ENCODE results near the gene MEF2A. TPM values are rescaled to one million over a fixed set of nuclear protein-coding genes. Genes with fewer than 3 reads are reported as not detected.

MEF2A gene
- total and polyA plus RNA-seq, 12 donors: 31.2 to 194 (median 167) TPM

- H3K36me3 ChIP-seq: peaks cover 0 to 73% (median 24%) of the 10 kb centered on the region in 9 donors
- no peak for TF ChIP-seq CTCF (IDR thresholded peaks at IDR 0.05)
- no peaks in the 10 kb centered on the region for H3K27me3 ChIP-seq
- ATAC-seq: no peak
- H3K4me1 ChIP-seq: peaks cover 3 to 47% (median 23%) of the 10 kb centered on the region in 9 donors
- peak overlapping the region in 1 of 10 donors; percentile 84 for H3K27ac ChIP-seq
- no peak overlapping the region for H3K4me3 ChIP-seq
- DNase-seq: no peak
- intact Hi-C loops (cut with DNase I): loop anchor here in 1 of 10 donors (5.0 kb wide), 1 partner anchor 88 kb away; no protein-coding TSS in a partner anchor
- H3K9me3 ChIP-seq: peaks cover 0 to 15% (median 0%) of the 10 kb centered on the region in 11 donors
Observed at GRCh38 chr15:99680276-99680675, 114.5 kb downstream of the MEF2A start.

- Histone ChIP-seq H3K9me3 (peaks cover 0 to 29% (median 5%) of the 10 kb centered on the region in 11 donors), H3K27me3 (no peaks in the 10 kb centered on the region), H3K36me3 (peaks cover 0 to 64% (median 18%) of the 10 kb centered on the region in 9 donors), H3K4me1 (peaks cover 3 to 45% (median 23%) of the 10 kb centered on the region in 9 donors), H3K27ac (peak overlapping the region in 8 of 10 donors; percentile 33 to 84 (median 70)), H3K4me3 (no peak overlapping the region)
- 59 to 75% methylated on average over 1 of the region's 1 CpG for WGBS, 2 donors
- DNase-seq (no peak), ATAC-seq (no peak)
- intact Hi-C loops (cut with DNase I): loop anchor here in 1 of 10 donors (5.0 kb wide), 1 partner anchor 90 kb away; no protein-coding TSS in a partner anchor
- no peak for TF ChIP-seq CTCF (IDR thresholded peaks at IDR 0.05)
Observed at GRCh38 chr15:99681990-99682389, 116.2 kb downstream of the MEF2A start.

GRCh38 chr15:99682455-99682854, 116.7 kb downstream of the MEF2A start:
- H3K4me1 ChIP-seq: peaks cover 3 to 41% (median 22%) of the 10 kb centered on the region in 9 donors
- DNase-seq: no peak
- TF ChIP-seq CTCF (IDR thresholded peaks at IDR 0.05): no peak
- WGBS, 2 donors: 0 to 7% methylated on average over 1 of the region's 1 CpG
- peaks cover 0 to 64% (median 18%) of the 10 kb centered on the region in 9 donors for H3K36me3 ChIP-seq
- H3K27me3 ChIP-seq: no peaks in the 10 kb centered on the region
- peak overlapping the region in 9 of 10 donors; percentile 33 to 84 (median 68) for H3K27ac ChIP-seq
- H3K4me3 ChIP-seq: no peak overlapping the region
- ATAC-seq: peak in 6 of 8 donors; percentile 37 to 56 (median 54)
- intact Hi-C loops (cut with DNase I): loop anchor here in 1 of 10 donors (5.0 kb wide), 1 partner anchor 90 kb away; no protein-coding TSS in a partner anchor
- H3K9me3 ChIP-seq: peaks cover 0 to 30% (median 5%) of the 10 kb centered on the region in 11 donors

GRCh38 chr15:99683000-99683670, 117.4 kb downstream of the MEF2A start:
- peak; percentile 57 to 90 (median 83) for ATAC-seq

More at GRCh38 chr15:99683000-99683670, 117.4 kb downstream of the MEF2A start:
- 53 to 60% methylated on average over 9 of the region's 9 CpGs for WGBS, 2 donors
- H3K36me3 ChIP-seq: peaks cover 0 to 64% (median 18%) of the 10 kb centered on the region in 9 donors
- peaks cover 3 to 39% (median 23%) of the 10 kb centered on the region in 9 donors for H3K4me1 ChIP-seq
- H3K9me3 ChIP-seq: peaks cover 0 to 30% (median 5%) of the 10 kb centered on the region in 11 donors
- H3K4me3 ChIP-seq: no peak overlapping the region
- no peaks in the 10 kb centered on the region for H3K27me3 ChIP-seq
- no peak for TF ChIP-seq CTCF (IDR thresholded peaks at IDR 0.05)
- intact Hi-C loops (cut with DNase I): loop anchor here in 1 of 10 donors (5.0 kb wide), 1 partner anchor 91 kb away; no protein-coding TSS in a partner anchor
- DNase-seq: no peak
- H3K27ac ChIP-seq: peak overlapping the region; percentile 33 to 84 (median 68)
